Suprapubic skin (tissue), 3 donors: Measurements from ENCODE around the gene UBE2F.

Source experiments
- CTCF ChIP-seq, 2 donors: fragments of 200-600 bp in 1 of 2; fragments of 450-650 bp in 1 of 2; sonication (generic) in 1 of 2; IDR thresholded peaks; one replicate each; pipeline ENCODE4 v1.5.1; 2016 to 2019; ENCODE audit warnings: antibody characterized with exemption in 2 of 2, mild to moderate bottlenecking in 1 of 2, moderate library complexity in 1 of 2
- POLR2AphosphoS5 ChIP-seq, 3 donors: sonication (generic); formaldehyde crosslinking; IDR thresholded peaks; one replicate each; pipeline ENCODE4 v1.6.1; 2017; ENCODE audit warnings: antibody characterized with exemption in 3 of 3

GRCh38 chr2:238087211-238087610, 120.4 kb downstream of the UBE2F start:
- TF ChIP-seq CTCF (IDR thresholded peaks at IDR 0.05): no peak
- no peak for TF ChIP-seq POLR2AphosphoS5 (IDR thresholded peaks at IDR 0.05)
